ENCODE results near the gene KDM4C. TPM values are rescaled to one million over a fixed set of nuclear protein-coding genes. Genes with fewer than 3 reads are reported as not detected.

KDM4C gene
- total RNA-seq, 1 donor from 2014 or later = 14.7 TPM

DNA sequence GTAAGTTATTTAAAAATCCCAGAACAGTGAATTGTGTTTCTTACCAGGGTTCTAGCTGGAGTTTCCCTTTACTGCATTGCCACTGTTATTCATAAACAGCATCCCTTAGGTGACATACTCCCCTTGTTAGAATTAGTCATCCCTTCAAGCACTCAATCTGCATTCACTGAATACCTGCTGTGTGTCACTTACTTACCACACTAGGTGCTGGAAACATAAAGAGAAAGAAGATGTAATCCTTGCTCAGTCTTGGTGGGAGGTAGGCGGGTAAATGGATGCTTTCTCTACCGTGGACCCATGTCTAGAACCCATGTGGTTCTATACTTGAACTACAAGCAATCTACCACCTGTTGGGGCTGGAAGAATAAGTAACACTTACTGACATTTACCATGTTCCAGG lies 371.6 kb downstream of the KDM4C start:
- Histone ChIP-seq H3K27me3 (ENCODE audit: control insufficient read depth, insufficient read depth, low read length) (no peaks in the 10 kb centered on the region), H3K4me3 (ENCODE audit: low read depth, low read length) (no peak overlapping the region), H3K36me3 (ENCODE audit: control insufficient read depth, insufficient read depth, low read length) (no peaks in the 10 kb centered on the region)
- peak; percentile 49 for DNase-seq (ENCODE audit: low read depth)
- TF ChIP-seq, protein P1, sequence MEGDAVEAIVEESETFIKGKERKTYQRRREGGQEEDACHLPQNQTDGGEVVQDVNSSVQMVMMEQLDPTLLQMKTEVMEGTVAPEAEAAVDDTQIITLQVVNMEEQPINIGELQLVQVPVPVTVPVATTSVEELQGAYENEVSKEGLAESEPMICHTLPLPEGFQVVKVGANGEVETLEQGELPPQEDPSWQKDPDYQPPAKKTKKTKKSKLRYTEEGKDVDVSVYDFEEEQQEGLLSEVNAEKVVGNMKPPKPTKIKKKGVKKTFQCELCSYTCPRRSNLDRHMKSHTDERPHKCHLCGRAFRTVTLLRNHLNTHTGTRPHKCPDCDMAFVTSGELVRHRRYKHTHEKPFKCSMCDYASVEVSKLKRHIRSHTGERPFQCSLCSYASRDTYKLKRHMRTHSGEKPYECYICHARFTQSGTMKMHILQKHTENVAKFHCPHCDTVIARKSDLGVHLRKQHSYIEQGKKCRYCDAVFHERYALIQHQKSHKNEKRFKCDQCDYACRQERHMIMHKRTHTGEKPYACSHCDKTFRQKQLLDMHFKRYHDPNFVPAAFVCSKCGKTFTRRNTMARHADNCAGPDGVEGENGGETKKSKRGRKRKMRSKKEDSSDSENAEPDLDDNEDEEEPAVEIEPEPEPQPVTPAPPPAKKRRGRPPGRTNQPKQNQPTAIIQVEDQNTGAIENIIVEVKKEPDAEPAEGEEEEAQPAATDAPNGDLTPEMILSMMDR (IDR thresholded peaks at IDR 0.05; ENCODE audit: insufficient read depth, low read length, poor library complexity, severe bottlenecking) = no peak

GRCh38 chr9:7130266-7130820 lies 372.6 kb downstream of the KDM4C start:
- H3K36me3 ChIP-seq (ENCODE audit: control insufficient read depth, insufficient read depth, low read length) = no peaks in the 10 kb centered on the region
- no peaks in the 10 kb centered on the region for H3K27me3 ChIP-seq (ENCODE audit: control insufficient read depth, insufficient read depth, low read length)
- DNase-seq (ENCODE audit: low read depth) = no peak
- TF ChIP-seq, protein P1 (IDR thresholded peaks at IDR 0.05; ENCODE audit: insufficient read depth, low read length, poor library complexity, severe bottlenecking) = no peak
- no peak overlapping the region for H3K4me3 ChIP-seq (ENCODE audit: low read depth, low read length)

DNA sequence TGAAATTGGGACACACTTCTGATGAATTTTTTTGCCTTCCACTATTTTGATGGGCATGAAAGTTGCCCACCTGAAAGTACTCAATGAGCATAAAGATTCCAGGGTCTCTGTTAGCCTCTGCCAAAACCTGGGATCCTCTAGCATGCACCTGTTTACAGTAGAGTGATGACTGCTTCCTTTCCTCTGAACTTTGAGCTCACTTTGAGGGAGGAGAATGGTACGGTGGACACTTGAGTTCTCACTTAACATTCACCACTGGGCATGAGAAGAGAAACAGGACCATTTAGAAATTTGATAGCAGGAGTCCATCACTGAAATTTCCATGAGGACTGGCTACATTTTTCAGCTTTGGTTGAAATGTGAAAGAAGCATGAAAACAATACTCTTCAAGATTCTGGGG lies 374.8 kb downstream of the KDM4C start:
- Histone ChIP-seq H3K36me3 (ENCODE audit: control insufficient read depth, insufficient read depth, low read length) (no peaks in the 10 kb centered on the region), H3K27me3 (ENCODE audit: control insufficient read depth, insufficient read depth, low read length) (no peaks in the 10 kb centered on the region), H3K4me3 (ENCODE audit: low read depth, low read length) (no peak overlapping the region)
- no peak for DNase-seq (ENCODE audit: low read depth)
- TF ChIP-seq, protein P1 (IDR thresholded peaks at IDR 0.05; ENCODE audit: insufficient read depth, low read length, poor library complexity, severe bottlenecking) = no peak

DNA sequence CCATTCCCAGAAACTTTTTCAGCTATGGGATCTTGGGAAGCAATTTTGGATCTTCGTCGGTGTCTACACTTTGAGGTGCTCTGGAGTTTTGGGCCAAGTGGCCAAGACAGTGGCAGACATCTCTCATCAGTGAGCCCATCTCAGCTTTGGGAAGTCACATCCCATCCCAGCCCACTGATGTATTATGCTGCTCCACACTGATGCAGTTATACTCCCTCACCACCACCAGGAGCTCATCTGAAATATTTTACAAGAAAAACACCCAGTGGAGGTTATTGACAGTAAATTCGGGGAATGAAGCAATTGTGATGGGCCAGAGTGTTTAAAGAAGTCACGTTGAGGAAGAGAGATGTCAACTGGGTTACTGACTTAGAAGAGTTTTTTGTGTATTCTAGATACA lies 378.0 kb downstream of the KDM4C start:
- H3K4me3 ChIP-seq (ENCODE audit: low read depth, low read length) = no peak overlapping the region
- DNase-seq (ENCODE audit: low read depth) = no peak
- TF ChIP-seq, protein P1 (IDR thresholded peaks at IDR 0.05; ENCODE audit: insufficient read depth, low read length, poor library complexity, severe bottlenecking) = no peak
- H3K27me3 ChIP-seq (ENCODE audit: control insufficient read depth, insufficient read depth, low read length) = no peaks in the 10 kb centered on the region
- H3K36me3 ChIP-seq (ENCODE audit: control insufficient read depth, insufficient read depth, low read length) = no peaks in the 10 kb centered on the region

DNA sequence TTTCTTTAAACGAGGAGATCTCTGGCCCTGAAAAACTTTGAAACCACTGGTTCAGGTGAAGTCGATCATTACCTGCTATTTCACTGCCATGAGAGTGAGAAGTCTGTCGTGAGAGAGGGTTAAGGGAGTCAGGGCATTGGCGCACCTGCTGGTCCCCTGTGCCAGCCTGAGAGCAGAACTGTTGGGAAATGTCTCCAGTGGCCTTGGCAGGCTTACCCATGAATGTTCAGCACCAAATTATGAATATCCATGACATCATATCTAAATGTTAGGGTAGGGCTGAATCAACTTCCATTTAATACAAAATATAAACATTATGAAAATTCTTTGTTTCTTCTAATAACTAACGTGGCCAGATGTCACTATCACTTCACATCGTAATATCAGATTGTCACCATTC lies 379.3 kb downstream of the KDM4C start:
- TF ChIP-seq, protein P1 (IDR thresholded peaks at IDR 0.05; ENCODE audit: insufficient read depth, low read length, poor library complexity, severe bottlenecking) = no peak
- H3K27me3 ChIP-seq (ENCODE audit: control insufficient read depth, insufficient read depth, low read length) = no peaks in the 10 kb centered on the region
- H3K36me3 ChIP-seq (ENCODE audit: control insufficient read depth, insufficient read depth, low read length) = no peaks in the 10 kb centered on the region
- no peak for DNase-seq (ENCODE audit: low read depth)
- H3K4me3 ChIP-seq (ENCODE audit: low read depth, low read length) = no peak overlapping the region

- TF ChIP-seq, protein P1 (IDR thresholded peaks at IDR 0.05; ENCODE audit: insufficient read depth, low read length, poor library complexity, severe bottlenecking) = no peak
- H3K4me3 ChIP-seq (ENCODE audit: low read depth, low read length) = no peak overlapping the region
- no peaks in the 10 kb centered on the region for H3K27me3 ChIP-seq (ENCODE audit: control insufficient read depth, insufficient read depth, low read length)
- no peak for DNase-seq (ENCODE audit: low read depth)
- H3K36me3 ChIP-seq (ENCODE audit: control insufficient read depth, insufficient read depth, low read length) = no peaks in the 10 kb centered on the region
Measured at GRCh38 chr9:7137571-7137970, 379.8 kb downstream of the KDM4C start.

Measured in kidney epithelial cell (primary cell).